Common myeloid progenitor, CD34-positive (primary cell): ENCODE measurements around the gene RBM22.

Source experiments
- CTCF ChIA-PET: fragments of 350-600 bp; sonication (Branson Sonifier 250); formaldehyde crosslinking; loops from one replicate; lab custom pipeline; 2021; ENCODE audit warnings: antibody characterized with exemption; lab: Charles Lee
- POLR2A ChIA-PET: fragments of 350-600 bp; sonication (Branson Sonifier 250); formaldehyde crosslinking; loops from one replicate; lab custom pipeline; 2021; ENCODE audit warnings: antibody characterized with exemption; lab: Charles Lee
- DNase-seq, 3 donors: peaks; one replicate each; pipeline versions ENCODE4 v3.0.0 to v3.0.0-alpha.2; 2013
- H3K27ac ChIP-seq, 2 experiments: 1 replicate in 1 of 2; 2 replicates in 1 of 2; pipeline ENCODE4 v1.7.0; 2013; ENCODE audit warnings: inconsistent platforms in 2 of 2, low read length in 2 of 2, mild to moderate bottlenecking in 2 of 2, low read depth in 1 of 2, moderate library complexity in 1 of 2; ENCODE audit not compliant: severe bottlenecking in 2 of 2, insufficient read depth in 1 of 2, poor library complexity in 1 of 2
- H3K27me3 ChIP-seq, 5 experiments: replicated peaks in 2 of 5; 1 replicate in 3 of 5; 2 replicates in 2 of 5; pipeline versions ENCODE4 v1.6.1 to v1.7.0; 2013; ENCODE audit warnings: low read length in 4 of 5, mild to moderate bottlenecking in 2 of 5, moderate library complexity in 2 of 5, inconsistent platforms in 1 of 5; ENCODE audit not compliant: insufficient read depth in 5 of 5, control insufficient read depth in 4 of 5
- H3K36me3 ChIP-seq, 4 experiments: 1 replicate in 2 of 4; 2 replicates in 2 of 4; pipeline versions ENCODE4 v1.6.1 to v1.7.0; 2013; ENCODE audit warnings: low read length in 3 of 4, control low read depth in 1 of 4, mild to moderate bottlenecking in 1 of 4; ENCODE audit not compliant: control insufficient read depth in 4 of 4, insufficient read depth in 4 of 4
- H3K4me1 ChIP-seq, 4 experiments: 1 replicate in 3 of 4; 2 replicates in 1 of 4; pipeline versions ENCODE4 v1.6.1 to v1.7.1; 2013; ENCODE audit warnings: low read length in 3 of 4, mild to moderate bottlenecking in 3 of 4, control low read depth in 1 of 4, inconsistent platforms in 1 of 4, moderate library complexity in 1 of 4; ENCODE audit not compliant: control insufficient read depth in 4 of 4, insufficient read depth in 4 of 4; ENCODE audit errors: control extremely low read depth in 1 of 4
- H3K4me3 ChIP-seq, 7 experiments: 1 replicate in 4 of 7; 2 replicates in 3 of 7; pipeline versions ENCODE4 v1.5.1 to v1.7.0; 2013; ENCODE audit warnings: mild to moderate bottlenecking in 7 of 7, low read length in 6 of 7, moderate library complexity in 6 of 7, inconsistent platforms in 2 of 7, low read depth in 2 of 7, control low read depth in 1 of 7; ENCODE audit not compliant: insufficient read depth in 4 of 7, control insufficient read depth in 1 of 7; ENCODE audit errors: extremely low read depth in 1 of 7
- H3K9me3 ChIP-seq, 5 experiments: 1 replicate in 4 of 5; 2 replicates in 1 of 5; pipeline versions ENCODE4 v1.6.1 to v1.7.1; 2013; ENCODE audit warnings: low read length in 4 of 5, mild to moderate bottlenecking in 2 of 5, inconsistent platforms in 1 of 5, low read depth in 1 of 5, moderate library complexity in 1 of 5; ENCODE audit not compliant: control insufficient read depth in 4 of 5, insufficient read depth in 2 of 5; ENCODE audit errors: control extremely low read depth in 1 of 5
- WGBS: methylation state at CpG from one replicate; pipeline ENCODE4 v1.1.5; 2013; ENCODE audit not compliant: insufficient coverage; 5-methylcytosine and 5-hydroxymethylcytosine counted together

The RBM22 gene

DNA sequence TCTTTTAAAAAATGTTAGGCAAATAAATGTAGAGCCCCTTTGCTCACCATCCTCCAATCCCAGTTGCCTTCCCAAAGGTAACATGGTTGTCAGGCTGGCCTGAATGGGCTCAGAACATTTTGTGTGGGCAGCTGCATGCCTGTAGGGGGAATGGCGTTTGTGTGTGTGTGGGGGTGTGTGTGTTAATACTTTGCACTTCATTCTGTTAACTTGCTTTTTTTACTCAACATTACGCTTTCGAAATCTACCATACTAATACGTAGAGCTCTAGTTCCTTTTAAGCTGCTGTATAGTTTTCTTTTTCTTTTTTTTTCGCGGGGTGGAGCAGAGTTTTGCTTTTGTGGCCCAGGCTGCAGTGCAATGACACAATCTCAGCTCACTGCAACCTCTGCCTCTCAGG is 25.8 kb downstream of the RBM22 start:
- no peaks in the 10 kb centered on the region for H3K9me3 ChIP-seq
- H3K27ac ChIP-seq: no peak overlapping the region
- H3K4me1 ChIP-seq: peaks cover 0 to 33% (median 26%) of the 10 kb centered on the region in 4 experiments
- H3K4me3 ChIP-seq: no peak overlapping the region
- peaks cover 0 to 23% (median 9%) of the 10 kb centered on the region in 4 experiments for H3K36me3 ChIP-seq
- no peaks in the 10 kb centered on the region for H3K27me3 ChIP-seq
- POLR2A ChIA-PET: interaction anchor here (0.6 kb wide), 1 partner anchor 15 kb away, joined by 3 read pairs; no protein-coding TSS in a partner anchor
- CTCF ChIA-PET: interaction anchor here (1.1 to 1.6 kb wide), 4 partner anchors 22 to 216 kb away, joined by 3 to 5 read pairs (median 4); partner anchors contain the start of gene RBM22
- WGBS: no CpG with 5 or more reads among the region's 6 CpGs
- no peak for DNase-seq

DNA sequence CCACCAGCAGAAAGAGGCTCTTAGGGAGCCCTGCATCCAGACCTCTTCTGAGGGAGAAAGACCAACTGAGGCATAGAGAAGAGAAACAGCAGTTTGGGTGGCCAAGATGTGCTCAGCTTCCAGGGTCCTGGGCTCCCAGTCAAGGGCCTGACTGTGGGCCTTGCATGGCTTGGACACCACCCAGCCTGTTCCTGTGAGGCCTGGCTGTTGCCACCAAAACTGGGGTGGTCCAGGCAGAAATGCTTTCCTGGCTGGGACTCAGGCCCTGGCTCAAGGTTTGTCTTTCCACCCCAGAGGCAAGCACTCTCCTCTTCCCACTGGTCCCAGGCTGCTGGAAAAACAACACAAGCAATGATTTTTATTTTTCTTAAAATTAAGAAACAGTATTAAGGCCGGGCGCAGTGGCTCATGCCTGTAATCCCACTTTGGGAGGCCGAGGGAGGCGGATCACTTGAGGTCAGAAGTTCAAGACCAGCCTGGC is 26.5 kb downstream of the RBM22 start:
- 100% methylated on average over 3 of the region's 4 CpGs for WGBS
- Histone ChIP-seq H3K27ac (peak overlapping the region in 1 of 2 experiments; percentile 17), H3K27me3 (no peaks in the 10 kb centered on the region), H3K36me3 (peaks cover 0 to 23% (median 9%) of the 10 kb centered on the region in 4 experiments), H3K4me3 (peak overlapping the region in 1 of 7 experiments; percentile 2), H3K9me3 (no peaks in the 10 kb centered on the region), H3K4me1 (peaks cover 0 to 33% (median 26%) of the 10 kb centered on the region in 4 experiments)
- DNase-seq: no peak
- CTCF ChIA-PET: interaction anchor here (1.0 to 1.4 kb wide), 3 partner anchors 130 to 215 kb away, joined by 3 read pairs; no protein-coding TSS in a partner anchor
- POLR2A ChIA-PET: interaction anchor here (0.6 kb wide), 1 partner anchor 15 kb away, joined by 3 read pairs; no protein-coding TSS in a partner anchor

DNA sequence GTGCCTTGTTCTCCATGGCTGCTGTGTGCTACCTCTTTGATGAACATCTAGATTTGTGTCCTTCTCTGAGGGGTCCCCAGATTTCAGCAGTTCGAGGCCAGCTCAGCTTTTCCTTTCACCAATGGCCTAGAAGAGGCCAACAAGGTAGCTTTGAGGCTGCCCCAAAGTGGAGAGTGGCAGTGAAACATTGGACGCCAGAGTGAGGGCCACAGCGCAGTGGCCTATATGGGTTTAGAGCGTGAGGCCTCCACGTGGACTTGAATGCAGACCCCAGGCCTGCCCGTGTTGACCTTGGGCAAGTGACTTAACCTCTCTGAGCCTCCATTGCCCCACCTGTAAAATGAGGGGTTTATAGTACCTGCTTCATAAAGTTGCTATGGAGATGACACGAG is 28.0 kb downstream of the RBM22 start:
- peak overlapping the region in 6 of 7 experiments; percentile 63 to 87 (median 77) for H3K4me3 ChIP-seq
- WGBS: 62% methylated on average over 6 of the region's 7 CpGs
- no peaks in the 10 kb centered on the region for H3K9me3 ChIP-seq
- H3K27me3 ChIP-seq: no peaks in the 10 kb centered on the region
- ChIA-PET POLR2A (no interaction called here), CTCF (interaction anchor here (0.6 to 2.4 kb wide), 5 partner anchors 10 to 416 kb away, joined by 3 to 7 read pairs (median 4); partner anchors contain the start of gene RBM22)
- no peak for DNase-seq
- peaks cover 0 to 13% (median 9%) of the 10 kb centered on the region in 4 experiments for H3K36me3 ChIP-seq
- peaks cover 0 to 33% (median 26%) of the 10 kb centered on the region in 4 experiments for H3K4me1 ChIP-seq
- H3K27ac ChIP-seq: peak overlapping the region in 1 of 2 experiments; percentile 59

DNA sequence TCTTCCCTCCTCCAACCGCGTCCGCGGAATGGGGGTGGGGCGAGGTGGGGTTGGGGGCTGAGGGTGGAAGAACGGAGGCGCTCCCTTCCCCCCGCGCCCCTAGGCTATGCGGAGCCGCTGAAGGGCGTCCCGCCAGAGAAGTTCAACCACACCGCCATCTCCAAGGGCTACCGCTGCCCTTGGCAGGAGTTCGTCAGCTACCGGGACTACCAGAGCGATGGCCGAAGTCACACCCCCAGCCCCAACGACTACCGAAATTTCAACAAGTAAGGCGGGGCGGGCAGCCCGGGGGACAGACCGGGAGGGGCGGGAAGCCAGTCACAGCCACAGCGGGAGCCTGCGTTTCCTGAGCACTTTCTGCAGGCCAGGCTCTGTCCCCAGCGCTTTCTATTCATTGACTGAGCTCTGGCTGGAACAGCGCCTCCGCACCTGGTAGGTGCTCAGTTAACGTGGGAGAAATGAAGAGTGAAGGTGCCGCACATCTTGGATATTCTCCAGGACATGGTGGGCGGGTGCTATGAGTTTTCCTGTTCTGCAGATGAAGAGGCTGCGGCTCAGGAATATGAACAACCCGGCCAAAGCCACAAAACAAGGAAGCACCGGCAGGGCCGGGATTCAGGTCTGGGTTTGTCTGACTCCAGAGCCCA is 28.5 kb downstream of the RBM22 start:
- no peaks in the 10 kb centered on the region for H3K9me3 ChIP-seq
- CTCF ChIA-PET: interaction anchor here (0.8 to 2.4 kb wide), 4 partner anchors 18 to 113 kb away, joined by 4 to 7 read pairs (median 5); partner anchors contain the start of genes RBM22 and SMIM3
- peaks cover 0 to 10% (median 5%) of the 10 kb centered on the region in 4 experiments for H3K36me3 ChIP-seq
- peak; percentile 59 to 85 (median 78) for DNase-seq
- peak overlapping the region in 1 of 2 experiments; percentile 59 for H3K27ac ChIP-seq
- H3K4me1 ChIP-seq: peaks cover 0 to 33% (median 26%) of the 10 kb centered on the region in 4 experiments
- H3K4me3 ChIP-seq: peak overlapping the region; percentile 52 to 87 (median 72)
- POLR2A ChIA-PET: no interaction called here
- no peaks in the 10 kb centered on the region for H3K27me3 ChIP-seq
- 0% methylated on average over 21 of the region's 38 CpGs for WGBS

DNA sequence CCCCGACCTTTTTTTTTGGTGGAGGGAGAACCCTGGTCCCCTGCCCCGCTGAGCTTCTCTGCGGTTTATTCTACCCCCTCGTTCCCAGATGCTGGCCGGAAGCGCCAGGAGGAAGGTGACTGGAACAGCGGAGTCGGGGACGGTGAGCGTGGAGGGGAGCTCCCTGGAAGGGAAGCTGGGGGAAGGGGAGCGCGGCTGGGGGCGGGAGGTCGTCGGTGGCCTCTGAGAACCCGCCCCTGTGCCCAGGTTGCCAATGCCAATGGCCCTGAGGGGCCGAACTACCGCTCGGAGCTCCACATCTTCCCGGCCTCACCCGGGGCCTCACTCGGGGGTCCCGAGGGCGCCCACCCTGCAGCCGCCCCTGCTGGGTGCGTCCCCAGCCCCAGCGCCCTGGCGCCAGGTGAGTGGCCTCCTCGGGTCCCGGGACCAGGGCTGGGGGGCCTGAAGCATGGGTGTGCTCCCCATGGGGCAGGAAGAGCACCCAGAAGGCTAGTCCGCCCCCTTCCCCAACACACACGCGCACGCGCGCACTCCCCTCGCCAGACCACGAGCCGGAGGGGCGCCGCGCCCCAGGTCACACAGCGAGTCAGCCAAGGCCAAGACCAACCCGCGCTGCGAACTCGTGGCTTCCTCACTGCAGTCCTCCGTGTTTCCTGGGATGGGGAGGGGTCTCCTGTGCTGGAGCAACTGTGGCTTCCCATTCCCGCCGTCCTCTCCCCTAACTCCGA is 29.2 kb downstream of the RBM22 start:
- Histone ChIP-seq H3K27me3 (no peaks in the 10 kb centered on the region), H3K4me1 (peaks cover 0 to 33% (median 26%) of the 10 kb centered on the region in 4 experiments), H3K4me3 (peak overlapping the region; percentile 52 to 87 (median 72)), H3K27ac (peak overlapping the region in 1 of 2 experiments; percentile 59), H3K36me3 (peaks cover 0 to 6% (median 1%) of the 10 kb centered on the region in 4 experiments), H3K9me3 (no peaks in the 10 kb centered on the region)
- ChIA-PET CTCF (interaction anchor here (0.7 to 2.4 kb wide), 7 partner anchors 14 to 213 kb away, joined by 3 to 8 read pairs (median 5); partner anchors contain the start of genes RBM22 and SMIM3), POLR2A (interaction anchor here (0.5 to 0.8 kb wide), 2 partner anchors 26 to 30 kb away, joined by 3 to 6 read pairs; partner anchors contain the start of gene RBM22)
- WGBS: under 1% methylated on average over 21 of the region's 51 CpGs
- peak; percentile 48 to 85 (median 74) for DNase-seq

DNA sequence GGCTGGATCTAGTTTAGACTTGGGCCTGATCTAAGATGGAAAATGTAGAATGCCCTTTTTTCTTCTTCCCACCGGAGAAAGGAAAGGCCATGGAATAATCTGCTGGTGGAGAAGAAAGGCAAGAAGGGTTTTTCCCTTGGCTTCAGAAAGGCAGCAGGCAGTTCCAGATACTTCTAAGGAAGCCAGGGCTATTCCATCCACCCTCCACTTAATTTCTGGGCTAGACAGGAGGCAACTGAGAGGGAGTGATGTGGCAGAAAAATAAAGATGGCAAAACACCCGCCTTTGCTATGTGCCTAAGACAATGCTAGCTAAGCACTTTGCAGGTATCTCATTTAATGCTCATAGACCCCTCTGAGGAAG is 29.9 kb downstream of the RBM22 start:
- POLR2A ChIA-PET: interaction anchor here (0.5 to 1.0 kb wide), 4 partner anchors 27 to 110 kb away, joined by 3 to 6 read pairs (median 3); partner anchors contain the start of gene RBM22
- H3K9me3 ChIP-seq: no peaks in the 10 kb centered on the region
- H3K27ac ChIP-seq: no peak overlapping the region
- peak overlapping the region in 5 of 7 experiments; percentile 64 to 87 (median 82) for H3K4me3 ChIP-seq
- peaks cover 0 to 33% (median 26%) of the 10 kb centered on the region in 4 experiments for H3K4me1 ChIP-seq
- DNase-seq: peak in 1 of 3 donors; percentile 13
- H3K36me3 ChIP-seq: peaks cover 0 to 6% (median 1%) of the 10 kb centered on the region in 4 experiments
- 80% methylated on average over 1 of the region's 2 CpGs for WGBS
- no peaks in the 10 kb centered on the region for H3K27me3 ChIP-seq
- CTCF ChIA-PET: interaction anchor here (0.7 to 2.0 kb wide), 6 partner anchors 13 to 212 kb away, joined by 3 to 8 read pairs (median 4); partner anchors contain the start of genes RBM22 and SMIM3
